ENCODE measurements around the gene FGB.

DNA sequence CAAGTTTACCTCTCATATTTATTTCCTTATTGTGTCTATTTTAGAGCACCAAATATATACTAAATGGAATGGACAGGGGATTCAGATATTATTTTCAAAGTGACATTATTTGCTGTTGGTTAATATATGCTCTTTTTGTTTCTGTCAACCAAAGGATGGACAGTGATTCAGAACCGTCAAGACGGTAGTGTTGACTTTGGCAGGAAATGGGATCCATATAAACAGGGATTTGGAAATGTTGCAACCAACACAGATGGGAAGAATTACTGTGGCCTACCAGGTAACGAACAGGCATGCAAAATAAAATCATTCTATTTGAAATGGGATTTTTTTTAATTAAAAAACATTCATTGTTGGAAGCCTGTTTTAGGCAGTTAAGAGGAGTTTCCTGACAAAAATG is 6.2 kb downstream of the FGB start:
- no peak for TF ChIP-seq CTCF (conservative IDR thresholded peaks at IDR 0.05 in 1 of 2, IDR thresholded peaks at IDR 0.05 in 1 of 2; ENCODE audit: extremely low read depth in 1 of 2, insufficient read depth in 1 of 2, low read depth in 1 of 2, low read length in 2 of 2)
- TF ChIP-seq EZH2 (IDR thresholded peaks at IDR 0.05; ENCODE audit: borderline replicate concordance, low read length): no peak

Measured in mammary epithelial cell (primary cell).